Spleen (tissue), 11 donors: ENCODE data around the gene RBBP8. TPM values are rescaled to one million over a fixed set of nuclear protein-coding genes. Genes with fewer than 3 reads are reported as not detected.

Source experiments
- DNase-seq: peaks from one replicate; pipeline ENCODE4 v3.0.0-alpha.2; 2020
- H3K27ac ChIP-seq, 8 donors: fragments of 200-600 bp; sonication (generic) in 7 of 8; 1 replicate in 4 of 8; 2 replicates in 4 of 8; pipeline versions ENCODE4 v1.5.0 to v1.8.0; 2016 to 2021; ENCODE audit warnings: inconsistent platforms in 4 of 8, mild to moderate bottlenecking in 4 of 8, moderate library complexity in 1 of 8
- H3K27me3 ChIP-seq, 7 donors: fragments of 200-600 bp; sonication (generic) in 6 of 7; replicated peaks in 1 of 7; 1 replicate in 4 of 7; 2 replicates in 3 of 7; pipeline versions ENCODE4 v1.5.0 to v1.8.0; 2016 to 2021; ENCODE audit warnings: inconsistent platforms in 3 of 7, mild to moderate bottlenecking in 1 of 7
- H3K36me3 ChIP-seq, 6 donors: fragments of 200-600 bp; sonication (generic) in 5 of 6; 1 replicate in 4 of 6; 2 replicates in 2 of 6; pipeline versions ENCODE4 v1.5.0 to v1.8.0; 2016 to 2021; ENCODE audit warnings: inconsistent platforms in 2 of 6
- H3K4me1 ChIP-seq, 6 donors: fragments of 200-600 bp; sonication (generic) in 5 of 6; 1 replicate in 3 of 6; 2 replicates in 3 of 6; pipeline versions ENCODE4 v1.5.0 to v1.8.0; 2016 to 2021; ENCODE audit warnings: inconsistent platforms in 3 of 6
- H3K4me3 ChIP-seq, 8 donors: fragments of 200-600 bp; sonication (generic) in 7 of 8; 1 replicate in 4 of 8; 2 replicates in 4 of 8; pipeline versions ENCODE4 v1.5.0 to v1.8.0; 2016 to 2021; ENCODE audit warnings: inconsistent platforms in 4 of 8, mild to moderate bottlenecking in 4 of 8, moderate library complexity in 2 of 8
- H3K9me3 ChIP-seq, 8 donors: fragments of 200-600 bp; sonication (generic) in 7 of 8; 1 replicate in 4 of 8; 2 replicates in 4 of 8; pipeline versions ENCODE4 v1.5.0 to v1.8.0; 2016 to 2021; ENCODE audit warnings: inconsistent platforms in 4 of 8
- POLR2A ChIP-seq, 3 donors: fragments of 450-650 bp; IDR thresholded peaks; one replicate each; pipeline ENCODE4 v1.5.1; 2017; ENCODE audit warnings: antibody characterized with exemption in 3 of 3, mild to moderate bottlenecking in 1 of 3
- POLR2AphosphoS5 ChIP-seq, 3 donors: sonication (generic); formaldehyde crosslinking; IDR thresholded peaks; one replicate each; pipeline ENCODE4 v1.5.1; 2017; ENCODE audit warnings: antibody characterized with exemption in 3 of 3
- WGBS, 5 donors: extraction: QIAGEN DNeasy Blood & Tissue Kit in 3 of 5; methylation state at CpG; one replicate each; pipeline versions ENCODE4 v1.1.5 to v1.1.7; 2013 to 2018; 5-methylcytosine and 5-hydroxymethylcytosine counted together
- intact Hi-C: fragments of 100-400 bp; cut with DNase I; formaldehyde crosslinking; loops from one replicate; pipeline ENCODE4 v1.15.0; 2023; ENCODE audit warnings: low total_unique reads
- polyA plus RNA-seq, 3 donors: library from polyadenylated mRNA; stranded (reverse); fragments of 200-250 nt; gene quantifications; one replicate each; pipeline ENCODE4 v1.2.1, GENCODE V29; 2013
- total RNA-seq, 7 donors: library from RNA; depleted of rRNA in 3 of 7; stranded (reverse); fragments of >200 nt in 3 of 7; fragmentation: NEBNext Ultra II Directional in 4 of 7; extraction: Animal tissue kit (Norgen Biotek cat#: 25700) in 4 of 7; gene quantifications; one replicate each; pipeline versions ENCODE4 v1.1.0 to v1.2.1, GENCODE V29; 2016 to 2021
- TF ChIP-seq, protein P1 (sequence below), 11 experiments: fragments of 200-600 bp in 7 of 11; fragments of 450-650 bp in 4 of 11; sonication (generic) in 4 of 11; IDR thresholded peaks in 8 of 11; conservative IDR thresholded peaks in 3 of 11; 1 replicate in 7 of 11; 2 replicates in 4 of 11; pipeline versions ENCODE4 v1.4.0 to v1.8.0; 2016 to 2021; ENCODE audit warnings: antibody characterized with exemption in 11 of 11, inconsistent platforms in 4 of 11, mild to moderate bottlenecking in 1 of 11
- donor health status: healthy with polysubstance abuse.
- donor health status: DM: no; HTN: no; CAD: no; lungs with moderate emphysema.
- donor health status: DM: no; HTN: no; CAD: no.
- donor health status: Bipolar disorder and iron deficiency.
- donor health status: healthy.
- donor health status: DM: no; HTN: no; CAD: no.
- donor health status: DM: yes; HTN: yes; CAD: no.

RBBP8 gene
- total and polyA plus RNA-seq, 10 donors, result 10.6 to 21.4 (median 16.4) TPM

DNA sequence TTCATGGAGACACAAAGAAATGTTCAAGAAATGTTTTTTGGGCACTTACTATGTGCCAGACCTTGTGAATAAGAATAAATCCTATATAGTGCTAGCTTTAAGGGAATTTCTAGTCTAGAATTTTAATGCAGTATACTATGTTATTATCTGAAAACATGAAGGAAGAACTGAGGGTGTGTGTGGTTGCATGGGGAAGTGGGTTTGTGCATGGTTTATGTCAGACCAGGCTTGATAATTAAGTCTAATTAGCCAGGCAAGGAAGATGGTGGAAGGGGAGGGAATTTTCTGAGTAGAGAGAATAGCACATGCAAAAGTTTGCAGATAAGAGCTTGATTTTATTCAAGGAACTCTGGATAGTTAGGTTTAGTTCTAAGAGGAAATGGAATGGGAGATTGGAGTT, 6.5 kb downstream of the RBBP8 start:
- Histone ChIP-seq H3K27ac (no peak overlapping the region), H3K4me1 (peaks cover 0 to 11% (median 1%) of the 10 kb centered on the region in 6 donors), H3K9me3 (no peaks in the 10 kb centered on the region), H3K4me3 (no peak overlapping the region), H3K36me3 (peaks cover 0 to 31% (median 0%) of the 10 kb centered on the region in 6 donors), H3K27me3 (no peaks in the 10 kb centered on the region)
- TF ChIP-seq, protein P1, sequence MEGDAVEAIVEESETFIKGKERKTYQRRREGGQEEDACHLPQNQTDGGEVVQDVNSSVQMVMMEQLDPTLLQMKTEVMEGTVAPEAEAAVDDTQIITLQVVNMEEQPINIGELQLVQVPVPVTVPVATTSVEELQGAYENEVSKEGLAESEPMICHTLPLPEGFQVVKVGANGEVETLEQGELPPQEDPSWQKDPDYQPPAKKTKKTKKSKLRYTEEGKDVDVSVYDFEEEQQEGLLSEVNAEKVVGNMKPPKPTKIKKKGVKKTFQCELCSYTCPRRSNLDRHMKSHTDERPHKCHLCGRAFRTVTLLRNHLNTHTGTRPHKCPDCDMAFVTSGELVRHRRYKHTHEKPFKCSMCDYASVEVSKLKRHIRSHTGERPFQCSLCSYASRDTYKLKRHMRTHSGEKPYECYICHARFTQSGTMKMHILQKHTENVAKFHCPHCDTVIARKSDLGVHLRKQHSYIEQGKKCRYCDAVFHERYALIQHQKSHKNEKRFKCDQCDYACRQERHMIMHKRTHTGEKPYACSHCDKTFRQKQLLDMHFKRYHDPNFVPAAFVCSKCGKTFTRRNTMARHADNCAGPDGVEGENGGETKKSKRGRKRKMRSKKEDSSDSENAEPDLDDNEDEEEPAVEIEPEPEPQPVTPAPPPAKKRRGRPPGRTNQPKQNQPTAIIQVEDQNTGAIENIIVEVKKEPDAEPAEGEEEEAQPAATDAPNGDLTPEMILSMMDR (IDR thresholded peaks at IDR 0.05 in 8 of 11, conservative IDR thresholded peaks at IDR 0.05 in 3 of 11), result no peak
- TF ChIP-seq POLR2AphosphoS5 (IDR thresholded peaks at IDR 0.05) (no peak), POLR2A (IDR thresholded peaks at IDR 0.05) (no peak)
- no peak for DNase-seq
- intact Hi-C loops, result no loop called here

DNA sequence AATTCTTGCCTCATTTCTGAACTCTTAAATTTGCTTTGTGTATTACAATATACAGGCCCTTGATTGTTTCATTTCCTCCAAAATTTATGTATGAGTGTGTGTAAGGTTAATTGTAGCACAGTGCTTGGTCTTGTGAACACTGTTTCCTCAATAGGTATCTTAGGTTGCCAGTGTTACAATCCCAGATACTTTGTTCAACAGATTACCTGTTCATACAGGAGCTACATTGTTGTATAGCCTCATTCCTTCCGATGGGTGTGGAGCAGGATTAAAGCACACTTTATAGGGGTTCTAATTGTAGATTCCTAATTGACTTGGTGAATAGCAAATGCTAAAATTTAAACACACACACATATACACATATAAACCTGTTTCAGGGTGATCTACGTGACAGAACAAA, 10.7 kb downstream of the RBBP8 start:
- H3K36me3 ChIP-seq, result peaks cover 0 to 30% (median 0%) of the 10 kb centered on the region in 6 donors
- H3K4me3 ChIP-seq, result no peak overlapping the region
- no peaks in the 10 kb centered on the region for H3K4me1 ChIP-seq
- no peak for DNase-seq
- TF ChIP-seq, protein P1 (IDR thresholded peaks at IDR 0.05 in 8 of 11, conservative IDR thresholded peaks at IDR 0.05 in 3 of 11), result no peak
- TF ChIP-seq POLR2AphosphoS5 (IDR thresholded peaks at IDR 0.05), result no peak
- TF ChIP-seq POLR2A (IDR thresholded peaks at IDR 0.05), result no peak
- no peak overlapping the region for H3K27ac ChIP-seq
- intact Hi-C loops, result no loop called here
- H3K9me3 ChIP-seq, result no peaks in the 10 kb centered on the region
- H3K27me3 ChIP-seq, result no peaks in the 10 kb centered on the region
- WGBS, 5 donors, result 94 to 99% (median 98%) methylated on average over 2 of the region's 2 CpGs

DNA sequence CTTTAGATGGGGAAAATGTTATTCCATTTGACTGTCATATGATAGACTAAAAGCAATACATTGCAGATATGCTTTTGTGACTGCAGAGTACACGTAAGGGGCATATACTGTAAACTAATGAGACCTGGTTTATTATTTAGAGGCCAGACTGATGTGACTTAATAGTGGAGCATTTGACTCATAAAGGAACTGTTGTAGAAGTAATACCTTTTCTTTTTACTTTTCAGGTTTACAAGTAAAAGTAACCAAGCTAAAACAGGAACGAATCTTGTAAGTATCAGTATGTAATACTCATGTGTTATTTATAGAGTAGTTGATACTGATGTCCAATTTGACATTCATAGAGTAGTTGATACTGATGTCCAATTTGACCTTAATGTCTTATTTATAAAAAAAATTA, 13.1 kb downstream of the RBBP8 start:
- DNase-seq, result no peak
- Histone ChIP-seq H3K4me1 (no peaks in the 10 kb centered on the region), H3K36me3 (peaks cover 0 to 35% (median 4%) of the 10 kb centered on the region in 6 donors), H3K4me3 (no peak overlapping the region), H3K27ac (no peak overlapping the region), H3K9me3 (no peaks in the 10 kb centered on the region), H3K27me3 (no peaks in the 10 kb centered on the region)
- TF ChIP-seq POLR2AphosphoS5 (IDR thresholded peaks at IDR 0.05) (no peak), POLR2A (IDR thresholded peaks at IDR 0.05) (no peak)
- TF ChIP-seq, protein P1 (IDR thresholded peaks at IDR 0.05 in 8 of 11, conservative IDR thresholded peaks at IDR 0.05 in 3 of 11), result no peak
- intact Hi-C loops, result no loop called here
- 77 to 91% (median 84%) methylated on average over 2 of the region's 2 CpGs for WGBS, 5 donors

DNA sequence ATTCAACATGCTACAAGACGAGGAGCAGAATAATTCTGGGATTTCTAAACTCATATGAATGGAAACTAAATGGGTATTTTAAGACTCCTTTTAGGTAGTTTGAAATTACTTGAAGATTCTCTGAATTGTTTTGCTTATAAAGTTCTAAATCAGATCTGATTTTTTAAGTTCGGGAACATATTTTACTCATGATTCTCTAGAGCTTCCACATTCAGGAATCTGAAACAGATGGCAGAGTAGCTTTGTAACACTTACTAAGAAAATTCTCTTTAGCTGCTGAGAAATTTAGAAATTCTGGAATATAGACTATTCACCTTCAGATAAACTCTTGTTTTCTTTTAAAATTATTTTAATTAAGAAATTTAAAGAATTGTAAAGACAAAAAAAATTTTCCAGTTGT, 13.7 kb downstream of the RBBP8 start:
- no peaks in the 10 kb centered on the region for H3K9me3 ChIP-seq
- H3K4me1 ChIP-seq, result no peaks in the 10 kb centered on the region
- TF ChIP-seq POLR2AphosphoS5 (IDR thresholded peaks at IDR 0.05) (no peak), POLR2A (IDR thresholded peaks at IDR 0.05) (no peak)
- TF ChIP-seq, protein P1 (IDR thresholded peaks at IDR 0.05 in 8 of 11, conservative IDR thresholded peaks at IDR 0.05 in 3 of 11), result no peak
- DNase-seq, result no peak
- intact Hi-C loops, result no loop called here
- H3K27me3 ChIP-seq, result no peaks in the 10 kb centered on the region
- peaks cover 0 to 39% (median 4%) of the 10 kb centered on the region in 6 donors for H3K36me3 ChIP-seq
- 46 to 69% (median 49%) methylated on average over 2 of the region's 2 CpGs for WGBS, 5 donors
- no peak overlapping the region for H3K4me3 ChIP-seq
- no peak overlapping the region for H3K27ac ChIP-seq
